Loucy (cell line): Measurements from ENCODE around the gene CASP9.

Source experiments
- H2AFZ ChIP-seq: fragments of 200-600 bp; sonication (generic); 2 replicates; pipeline ENCODE4 v1.6.0; 2016; ENCODE audit warnings: antibody characterized with exemption, mild to moderate bottlenecking, low read length, moderate library complexity
- H3F3A ChIP-seq: fragments of 200-600 bp; 2 replicates; pipeline ENCODE4 v1.6.0; 2016; ENCODE audit warnings: antibody characterized with exemption, low read depth, mild to moderate bottlenecking
- H3K27me3 ChIP-seq: fragments of 200-600 bp; sonication (generic); 2 replicates; pipeline ENCODE4 v1.6.1; 2014; ENCODE audit warnings: low read length, mild to moderate bottlenecking; ENCODE audit not compliant: insufficient read depth, poor library complexity, severe bottlenecking
- H3K36me3 ChIP-seq: fragments of 200-600 bp; sonication (generic); 2 replicates; pipeline ENCODE4 v1.6.1; 2016; ENCODE audit warnings: low read length; ENCODE audit not compliant: insufficient read depth
- H3K4me1 ChIP-seq: fragments of 200-600 bp; sonication (generic); 2 replicates; pipeline ENCODE4 v1.5.1; 2014; ENCODE audit warnings: low read length, mild to moderate bottlenecking; ENCODE audit not compliant: insufficient read depth, poor library complexity, severe bottlenecking
- H3K4me2 ChIP-seq: fragments of 200-600 bp; sonication (generic); 2 replicates; pipeline ENCODE4 v1.6.0; 2014; ENCODE audit warnings: antibody characterized with exemption, low read length, low read depth, mild to moderate bottlenecking; ENCODE audit not compliant: poor library complexity, severe bottlenecking
- H3K4me3 ChIP-seq: fragments of 200-600 bp; sonication (generic); 2 replicates; pipeline ENCODE4 v1.5.1; 2014; ENCODE audit warnings: low read length, mild to moderate bottlenecking, mixed read lengths; ENCODE audit not compliant: poor library complexity, severe bottlenecking
- H3K79me2 ChIP-seq: fragments of 200-600 bp; sonication (generic); 2 replicates; pipeline ENCODE4 v1.6.1; 2014; ENCODE audit warnings: low read length; ENCODE audit not compliant: insufficient read depth
- H3K9ac ChIP-seq: fragments of 200-600 bp; sonication (generic); 2 replicates; pipeline ENCODE4 v1.6.0; 2014; ENCODE audit warnings: mild to moderate bottlenecking, low read depth, low read length, moderate library complexity; ENCODE audit not compliant: poor library complexity, severe bottlenecking
- H3K9me2 ChIP-seq: fragments of 200-600 bp; sonication (generic); replicated peaks from 2 replicates; pipeline ENCODE4 v1.6.1; 2016; ENCODE audit warnings: low read depth, low read length, mixed read lengths
- H3K9me3 ChIP-seq: fragments of 200-600 bp; sonication (generic); 2 replicates; pipeline ENCODE4 v1.6.1; 2014; ENCODE audit warnings: mild to moderate bottlenecking, antibody characterized with exemption, low read length, low read depth; ENCODE audit not compliant: insufficient read depth
- H4K20me1 ChIP-seq: fragments of 200-600 bp; sonication (generic); 2 replicates; pipeline ENCODE4 v1.6.0; 2014; ENCODE audit warnings: antibody characterized with exemption, low read length, mild to moderate bottlenecking; ENCODE audit not compliant: insufficient read depth, poor library complexity, severe bottlenecking
- CTCF ChIP-seq: fragments of 200-600 bp; sonication (generic); conservative IDR thresholded peaks from 2 replicates; pipeline ENCODE4 v1.5.1; 2014; ENCODE audit warnings: mild to moderate bottlenecking, antibody characterized with exemption, low read length
- EZH2phosphoT487 ChIP-seq: fragments of 200-600 bp; IDR thresholded peaks from 2 replicates; pipeline ENCODE4 v1.6.1; 2018; ENCODE audit warnings: antibody characterized with exemption, mild to moderate bottlenecking, moderate library complexity, borderline replicate concordance

The CASP9 gene

GRCh38 chr1:15525050-15526020 is 1.3 kb upstream of the CASP9 start:
- Histone ChIP-seq H3K4me3 (peak overlapping the region; percentile 79), H3K9ac (peak overlapping the region; percentile 51), H3K36me3 (no peaks in the 10 kb centered on the region), H3K79me2 (peaks cover 31% of the 10 kb centered on the region), H3K27me3 (no peaks in the 10 kb centered on the region), H3K4me1 (peaks cover 37% of the 10 kb centered on the region), H4K20me1 (peaks cover 4% of the 10 kb centered on the region), H3K9me3 (no peaks in the 10 kb centered on the region), H3K4me2 (peak overlapping the region; percentile 76), H3F3A (peaks cover 7% of the 10 kb centered on the region; the same call in 1 of the 2 replicates), H2AFZ (peak overlapping the region; percentile 90), H3K9me2 (no peaks in the 10 kb centered on the region)
- no peak for TF ChIP-seq CTCF
- TF ChIP-seq EZH2phosphoT487 = no peak

GRCh38 chr1:15524283-15525049 is 451 bp upstream of the CASP9 start:
- H3K4me2 ChIP-seq = no peak overlapping the region

More at GRCh38 chr1:15524283-15525049, 451 bp upstream of the CASP9 start:
- Histone ChIP-seq H2AFZ (peak overlapping the region; percentile 98), H3K79me2 (peaks cover 31% of the 10 kb centered on the region), H3K9me3 (no peaks in the 10 kb centered on the region), H3K9me2 (no peaks in the 10 kb centered on the region), H3F3A (peaks cover 7% of the 10 kb centered on the region; the same call in 1 of the 2 replicates), H3K4me3 (peak overlapping the region; percentile 96), H3K4me1 (peaks cover 37% of the 10 kb centered on the region), H3K27me3 (no peaks in the 10 kb centered on the region), H3K36me3 (no peaks in the 10 kb centered on the region), H3K9ac (peak overlapping the region; percentile 87), H4K20me1 (peaks cover 4% of the 10 kb centered on the region)
- TF ChIP-seq CTCF = no peak
- no peak for TF ChIP-seq EZH2phosphoT487
